Fibroblast of gingiva (primary cell): Measurements from ENCODE around the gene CD81.

ENCODE experiments used
- DNase-seq: peaks from one replicate; pipeline ENCODE4 v3.0.0-alpha.2; 2011; ENCODE audit warnings: low read depth

The CD81 gene

GRCh38 chr11:2436521-2437031 is 59.5 kb downstream of the CD81 start:
- DNase-seq, result no peak

- no peak for DNase-seq
Observed at GRCh38 chr11:2437516-2437915, 60.4 kb downstream of the CD81 start.

- no peak for DNase-seq
Observed at GRCh38 chr11:2439820-2440219, 62.7 kb downstream of the CD81 start.

- DNase-seq, result no peak
Observed at GRCh38 chr11:2440646-2441045, 63.5 kb downstream of the CD81 start.

- no peak for DNase-seq
Observed at GRCh38 chr11:2441171-2441570, 64.1 kb downstream of the CD81 start.

- DNase-seq, result no peak
Observed at GRCh38 chr11:2442589-2442988, 65.5 kb downstream of the CD81 start.

GRCh38 chr11:2443406-2443805 is 66.3 kb downstream of the CD81 start:
- no peak for DNase-seq

- no peak for DNase-seq
Observed at GRCh38 chr11:2443881-2444820, 67.0 kb downstream of the CD81 start, which contains the start of gene TRPM5. Gene TRPM5, minus strand, starts transcription at chr11:2444514. Its CDS starts 21,478 bp downstream, at chr11:2423036.

GRCh38 chr11:2444821-2445745 is 68.0 kb downstream of the CD81 start, which contains the start of gene KCNQ1:
Gene KCNQ1, plus strand, starts transcription at chr11:2445008. Its CDS starts 91 bp downstream, at chr11:2445099.
- no peak for DNase-seq

- no peak for DNase-seq
Observed at GRCh38 chr11:2445746-2446551, 68.8 kb downstream of the CD81 start.

GRCh38 chr11:2446590-2447252 is 69.6 kb downstream of the CD81 start:
- no peak for DNase-seq
